GM19043 (cell line): ENCODE measurements around the gene ATRX.
"Not testable (repeated sequence)": the region's sequence is repeated elsewhere in the genome, so short reads cannot be mapped to it uniquely, and the experiment has no call there.

Source experiments
- ATAC-seq: cut with Tn5 transposase; IDR thresholded peaks from one replicate; pipeline ENCODE4 v1.9.1; 2021; ENCODE audit warnings: low read depth; ENCODE audit not compliant: unreplicated experiment

ATRX gene

GRCh38 chrX:77638397-77638796, 147.6 kb downstream of the ATRX start:
- ATAC-seq, result no peak

- ATAC-seq, result no peak
These were observed 150.6 kb downstream of the ATRX start for GRCh38 chrX:77635373-77635772.

GRCh38 chrX:77628294-77629025, 157.6 kb downstream of the ATRX start:
- ATAC-seq, result no peak

DNA sequence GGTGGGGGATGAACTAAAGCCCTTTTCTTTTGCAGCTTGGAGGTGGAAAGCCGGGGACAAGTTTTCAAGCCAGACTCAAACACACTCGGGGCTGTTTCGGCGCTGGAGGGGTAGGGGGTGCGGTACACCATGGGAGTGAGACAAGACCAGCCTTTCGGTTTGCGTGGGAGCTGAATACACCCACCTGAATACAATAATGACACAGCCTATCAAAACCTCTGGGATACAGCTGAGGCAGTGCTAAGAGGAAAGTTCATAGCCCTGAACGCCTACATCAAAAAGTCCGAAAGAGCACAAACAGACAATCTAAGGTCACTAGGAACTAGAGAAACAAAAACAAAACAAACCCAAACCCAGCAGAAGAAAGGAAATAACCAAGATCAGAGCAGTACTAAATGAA, 163.3 kb downstream of the ATRX start:
- no peak for ATAC-seq

DNA sequence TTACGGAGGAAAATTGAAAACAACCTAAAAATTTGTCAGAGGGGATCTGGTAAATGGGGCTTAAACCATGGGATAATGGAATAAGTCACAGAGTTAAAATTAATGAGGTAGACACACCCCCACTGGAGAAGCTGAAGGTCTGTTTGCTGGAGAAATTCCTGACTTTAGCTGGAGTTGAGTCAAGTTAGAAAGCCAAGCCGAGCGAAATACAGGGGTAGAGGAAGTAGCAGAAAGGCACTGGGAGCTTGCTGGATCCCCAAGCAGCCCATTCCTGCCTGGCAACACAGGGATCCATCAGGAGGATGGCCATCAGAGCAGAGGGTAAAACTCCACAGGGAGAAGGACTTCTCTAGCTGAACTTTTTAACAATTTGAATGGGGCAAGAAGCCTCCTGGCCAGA, 163.8 kb downstream of the ATRX start:
- no peak for ATAC-seq

DNA sequence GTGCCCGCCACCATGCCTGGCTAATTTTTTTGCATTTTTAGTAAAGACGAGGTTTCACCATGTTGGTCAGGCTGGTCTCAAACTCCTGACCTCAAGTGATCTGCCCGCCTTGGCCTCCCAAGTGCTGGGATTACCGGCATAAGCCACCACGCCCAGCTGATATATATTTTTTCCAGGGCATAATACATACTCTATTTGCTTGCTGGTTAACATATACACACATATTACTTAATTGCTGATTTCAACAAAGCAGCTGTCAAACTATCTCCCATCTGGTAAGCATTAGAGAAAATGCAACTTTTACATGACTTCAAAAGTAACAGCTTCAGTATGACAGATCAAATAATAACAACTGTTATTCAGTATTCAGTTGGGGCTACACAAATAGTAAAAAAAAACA, 164.6 kb downstream of the ATRX start:
- ATAC-seq, result not testable (repeated sequence)

DNA sequence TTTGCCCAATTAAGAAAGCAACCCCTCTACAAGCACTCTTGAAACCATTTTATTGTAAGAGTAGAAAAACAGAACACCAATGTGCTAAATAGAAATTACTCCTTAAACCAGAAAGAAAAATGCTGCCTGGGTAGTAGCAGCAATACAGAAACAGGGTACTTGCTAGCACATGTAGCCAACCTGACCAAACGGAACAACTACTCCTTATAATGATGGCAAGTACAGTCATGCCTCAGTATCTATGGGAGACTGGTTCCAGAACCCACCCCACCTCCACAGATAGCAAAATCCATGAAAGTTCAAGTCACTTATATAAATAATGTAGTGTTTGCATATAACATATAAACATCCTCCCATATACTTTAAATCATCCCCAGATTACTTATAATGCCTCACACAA, 168.8 kb downstream of the ATRX start:
- no peak for ATAC-seq

DNA sequence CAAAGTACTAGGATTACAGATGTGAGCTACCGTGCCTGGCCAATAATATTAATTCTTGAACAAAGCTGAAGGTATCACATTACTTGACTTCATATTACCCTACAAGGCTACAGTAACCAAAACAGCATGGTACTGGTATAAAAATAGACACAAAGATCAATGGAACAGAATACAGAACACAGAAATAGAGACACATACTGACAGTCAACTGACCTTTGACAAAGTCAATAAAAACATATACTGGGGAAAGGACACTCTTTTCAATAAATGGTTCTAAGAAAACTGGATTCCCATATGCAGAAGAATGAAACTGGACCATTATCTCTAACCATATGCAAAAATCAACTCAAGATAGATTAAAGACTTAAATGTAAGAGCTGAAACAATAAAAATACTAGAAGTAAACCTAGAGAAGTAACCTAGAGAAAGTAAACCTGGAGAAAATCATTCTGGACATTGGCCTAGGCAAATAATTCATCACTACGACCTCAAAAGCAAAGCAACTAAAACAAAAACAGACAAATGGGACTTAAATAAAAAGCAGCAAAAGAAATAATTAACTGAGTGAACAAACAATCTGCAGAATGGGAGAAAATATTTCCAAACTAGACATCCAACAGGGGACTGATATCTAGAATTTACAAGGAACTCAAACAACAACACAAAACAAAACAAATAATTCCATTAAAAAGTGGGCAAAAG, 182.2 kb downstream of the ATRX start:
- ATAC-seq, result no peak

DNA sequence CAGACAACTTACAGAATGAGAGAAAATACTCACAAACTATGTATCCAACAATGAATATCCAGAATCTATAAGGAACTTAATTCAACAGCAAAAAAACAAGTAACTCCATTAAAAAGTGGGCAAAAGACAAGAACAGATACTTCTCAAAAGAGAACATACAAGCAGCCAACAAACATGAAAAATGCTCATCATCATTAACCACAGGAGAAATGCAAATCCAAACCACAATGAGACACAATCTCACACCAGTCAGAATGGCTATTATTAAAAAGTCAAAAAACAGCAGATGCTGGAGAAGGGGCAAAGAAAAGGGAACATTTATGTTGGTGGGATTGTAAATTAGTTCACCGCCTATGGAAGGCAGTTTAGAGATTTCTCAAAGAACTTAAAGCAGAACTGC, 188.5 kb downstream of the ATRX start:
- ATAC-seq, result no peak

DNA sequence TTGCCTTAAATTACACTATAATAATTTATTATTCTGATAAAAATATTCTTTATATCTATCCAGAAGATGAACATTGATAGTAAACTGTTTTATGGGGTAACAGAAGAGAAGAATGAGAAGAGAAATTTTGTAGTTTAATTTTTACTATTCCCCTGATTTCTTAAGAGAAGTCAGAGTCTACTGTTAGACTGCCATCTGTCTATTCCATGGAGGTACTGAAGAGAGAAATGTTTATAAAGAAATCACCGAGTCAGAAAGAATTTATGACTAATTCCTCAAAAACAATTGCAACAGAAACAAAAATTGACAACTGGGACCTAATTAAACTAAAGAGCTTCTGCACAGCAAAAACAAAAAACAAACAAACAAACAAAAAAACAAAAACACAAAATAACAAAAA, 188.9 kb downstream of the ATRX start:
- ATAC-seq, result no peak

GRCh38 chrX:77595848-77596247, 190.2 kb downstream of the ATRX start:
- ATAC-seq, result no peak

DNA sequence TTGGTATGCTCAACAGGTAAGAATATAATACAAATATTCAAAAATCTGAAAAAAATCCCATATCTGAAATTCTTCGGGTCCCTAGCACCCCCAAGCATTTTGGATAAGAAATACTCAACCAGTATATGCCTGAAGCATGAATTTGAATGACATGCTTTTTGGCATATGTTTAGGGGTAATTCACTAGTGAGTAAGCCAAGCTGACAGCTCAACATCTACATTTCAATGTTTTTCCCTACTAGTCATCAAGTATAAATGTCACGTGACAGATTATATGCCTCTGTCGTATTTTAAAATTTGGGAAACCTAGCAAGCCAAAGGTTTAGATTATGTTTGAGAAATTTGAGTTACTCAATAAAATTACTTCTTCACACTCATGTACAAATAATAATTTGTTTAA, 213.7 kb downstream of the ATRX start:
- no peak for ATAC-seq

DNA sequence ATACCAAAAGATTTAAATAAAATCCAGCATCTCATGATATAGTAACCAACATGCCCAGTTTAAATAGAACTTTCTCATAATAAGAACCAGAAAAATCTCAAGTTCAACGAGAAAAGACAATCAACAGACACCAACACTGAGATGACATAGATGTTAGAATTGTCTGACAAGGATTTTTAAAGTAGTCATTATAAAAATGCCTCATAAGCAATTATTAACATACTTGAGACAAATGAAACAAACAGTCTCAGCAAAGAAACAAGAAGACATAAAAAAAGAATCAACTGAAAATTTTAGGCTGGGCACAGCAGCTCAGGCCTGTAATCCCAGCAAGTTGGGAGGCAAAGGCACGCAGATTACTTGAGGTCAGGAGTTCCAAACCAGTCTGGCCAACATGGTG, 220.7 kb downstream of the ATRX start:
- no peak for ATAC-seq

GRCh38 chrX:77564823-77565222, 221.2 kb downstream of the ATRX start:
- ATAC-seq, result no peak

DNA sequence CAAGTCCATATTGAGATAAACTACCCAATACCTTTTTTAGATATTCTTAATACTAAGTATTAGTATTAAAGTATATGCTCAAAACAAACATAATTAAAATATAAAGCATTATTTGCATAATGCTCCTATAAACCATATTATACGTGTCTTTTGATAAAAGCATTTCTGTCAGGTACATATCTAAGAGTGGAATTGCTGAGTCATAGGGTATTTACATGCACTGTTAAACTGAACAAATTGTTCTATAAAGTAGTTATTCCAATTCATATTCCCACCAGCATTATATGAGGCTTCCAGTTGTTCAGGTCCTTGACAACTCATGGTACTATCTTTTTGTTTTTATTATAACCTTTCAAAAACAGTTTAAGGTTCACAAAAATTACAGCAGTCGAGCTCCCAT, 224.6 kb downstream of the ATRX start:
- no peak for ATAC-seq

DNA sequence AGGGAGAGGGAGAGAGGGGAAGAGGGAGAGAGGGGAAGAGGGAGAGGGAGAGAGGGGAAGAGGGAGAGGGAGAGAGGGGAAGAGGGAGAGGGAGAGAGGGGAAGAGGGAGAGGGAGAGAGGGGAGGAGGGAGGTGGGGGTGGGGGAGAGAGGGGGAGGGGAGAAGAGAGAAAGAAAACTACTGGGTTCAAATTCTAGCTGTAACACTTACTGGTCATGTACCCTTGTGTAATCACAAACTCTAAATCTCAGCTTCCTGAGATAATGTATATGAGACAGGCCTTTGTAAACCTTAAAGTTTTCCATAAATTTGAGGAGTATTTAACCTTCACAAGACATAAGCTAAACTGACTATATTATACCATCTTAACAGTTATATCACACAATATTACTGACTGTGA, 229.7 kb downstream of the ATRX start:
- no peak for ATAC-seq

DNA sequence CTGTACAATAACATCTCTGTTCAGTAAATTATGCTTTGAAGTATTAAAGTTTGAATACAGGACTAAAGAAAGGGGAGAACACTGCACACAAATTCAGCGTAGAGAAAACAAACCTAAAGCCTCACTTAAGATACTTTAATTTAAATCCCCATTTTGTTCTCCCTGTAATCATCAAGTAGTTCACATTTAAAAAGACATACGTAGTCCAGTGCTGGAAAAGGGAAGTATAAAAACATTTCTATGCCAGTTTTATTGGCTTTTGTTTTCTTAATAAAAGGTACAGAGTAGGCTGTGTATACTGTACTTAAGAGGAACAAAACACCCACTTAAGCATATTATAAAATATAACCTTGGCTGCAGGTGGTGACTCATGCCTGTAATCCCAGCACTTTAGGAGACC, 237.3 kb downstream of the ATRX start:
- no peak for ATAC-seq

DNA sequence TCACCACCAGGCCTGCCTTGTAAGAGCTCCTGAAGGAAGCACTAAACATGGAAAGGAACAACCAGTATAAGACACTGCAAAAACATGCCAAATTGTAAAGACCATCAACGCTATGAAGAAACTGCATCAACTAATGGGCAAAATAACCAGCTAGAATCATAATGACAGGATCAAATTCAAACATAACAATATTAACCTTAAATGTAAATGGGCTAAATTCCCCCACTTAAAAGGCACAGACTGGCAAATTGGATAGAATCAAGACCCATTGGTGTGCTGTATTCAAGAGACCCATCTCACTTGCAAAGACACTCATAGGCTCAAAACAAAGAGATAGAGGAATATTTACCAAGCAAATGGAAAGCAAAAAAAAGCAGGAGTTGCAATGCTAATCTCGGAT, 246.2 kb downstream of the ATRX start:
- ATAC-seq, result not testable (repeated sequence)

- not testable (repeated sequence) for ATAC-seq
These were observed 254.8 kb downstream of the ATRX start for GRCh38 chrX:77531261-77531660.

DNA sequence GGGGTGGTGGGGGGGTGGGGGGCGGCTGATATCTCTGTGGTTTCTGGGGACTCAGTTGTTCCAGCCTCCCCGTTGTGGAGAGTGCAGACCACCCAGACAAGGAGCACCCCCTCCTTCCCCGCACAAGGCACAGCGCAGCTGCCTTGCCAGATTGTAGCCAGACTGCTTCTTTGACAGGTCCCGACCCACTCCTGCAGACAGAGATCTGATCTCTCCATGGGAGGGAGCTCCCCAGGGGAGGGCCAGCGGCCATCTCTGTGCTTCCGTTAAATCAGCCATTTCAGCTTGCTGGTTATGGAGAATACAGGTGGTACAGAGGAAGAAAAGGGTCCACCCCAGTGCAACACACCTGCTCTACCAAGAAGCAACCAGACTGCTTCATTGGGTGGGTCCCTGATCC, 258.0 kb downstream of the ATRX start:
- no peak for ATAC-seq

DNA sequence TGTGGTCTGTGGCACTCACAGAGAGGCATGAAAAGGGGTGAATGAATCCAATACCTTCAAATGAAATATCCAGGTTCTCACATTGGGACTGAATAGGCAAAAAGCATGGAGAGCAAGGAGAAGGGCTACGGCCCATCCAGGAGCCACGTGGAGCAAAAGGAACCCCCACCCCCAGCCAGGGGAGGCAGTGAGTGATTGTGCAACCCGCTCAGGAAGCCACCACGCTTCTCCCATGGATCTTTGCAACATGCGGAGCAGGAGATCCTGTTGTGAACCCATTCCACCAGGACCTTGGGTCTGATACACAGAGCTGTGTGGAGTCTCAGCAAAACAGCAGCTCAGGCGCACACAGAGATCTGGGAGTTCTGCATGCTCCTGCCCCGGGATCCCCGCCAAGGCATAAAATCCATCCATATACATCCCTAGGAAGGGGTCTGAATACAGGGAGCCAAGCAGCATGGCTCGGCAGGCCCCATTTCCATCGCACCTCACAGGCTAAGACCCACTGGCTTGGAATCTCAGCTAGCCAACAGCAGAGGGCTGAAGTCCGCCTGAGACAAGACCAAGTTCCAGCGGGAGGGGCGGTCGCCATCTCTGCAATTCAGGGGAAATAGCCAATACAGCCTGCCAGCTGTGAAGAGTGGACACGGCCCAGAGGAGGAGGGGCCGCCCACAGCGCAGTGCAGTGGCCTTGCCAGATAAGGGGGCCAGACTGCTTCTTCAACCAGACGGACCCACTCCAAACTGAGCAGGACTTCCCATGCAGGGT, 258.6 kb downstream of the ATRX start:
- ATAC-seq, result no peak

- no peak for ATAC-seq
These were observed 266.3 kb downstream of the ATRX start for GRCh38 chrX:77519765-77520164.
